Ovary (tissue), 9 donors: ENCODE results near the gene LMOD3. TPM values are rescaled to one million over a fixed set of nuclear protein-coding genes. Genes with fewer than 3 reads are reported as not detected.

ENCODE experiments used
- DNase-seq, 5 donors: peaks; one replicate each; pipeline ENCODE4 v3.0.0-alpha.2; 2019 to 2020
- H3K27ac ChIP-seq, 2 donors: fragments of 200-600 bp; one replicate each; pipeline versions ENCODE4 v1.5.1 to v1.8.0; 2019 to 2022
- H3K27me3 ChIP-seq: fragments of 200-600 bp; one replicate; pipeline ENCODE4 v1.8.0; 2022
- H3K36me3 ChIP-seq: fragments of 200-600 bp; sonication (generic); one replicate; pipeline ENCODE4 v1.5.1; 2019
- H3K4me1 ChIP-seq: one replicate; pipeline ENCODE4 v1.8.1; 2013; ENCODE audit warnings: mild to moderate bottlenecking, moderate library complexity; ENCODE audit not compliant: insufficient read depth
- H3K4me3 ChIP-seq: fragments of 200-600 bp; sonication (generic); one replicate; pipeline ENCODE4 v1.5.1; 2017
- H3K9me3 ChIP-seq, 2 donors: fragments of 200-600 bp in 1 of 2; sonication (generic) in 1 of 2; one replicate each; pipeline versions ENCODE4 v1.5.1 to v1.8.1; 2013 to 2019; ENCODE audit warnings: mild to moderate bottlenecking in 1 of 2, moderate library complexity in 1 of 2
- CTCF ChIP-seq, 3 donors: fragments of 450-650 bp in 2 of 3; fragments of 200-600 bp in 1 of 3; IDR thresholded peaks; one replicate each; pipeline versions ENCODE4 v1.5.1 to v1.8.0; 2016 to 2022; ENCODE audit warnings: antibody characterized with exemption in 3 of 3, mild to moderate bottlenecking in 1 of 3
- EP300 ChIP-seq: sonication (generic); formaldehyde crosslinking; IDR thresholded peaks from one replicate; pipeline ENCODE4 v1.6.1; 2017; ENCODE audit warnings: antibody characterized with exemption
- POLR2A ChIP-seq: fragments of 450-650 bp; IDR thresholded peaks from one replicate; pipeline ENCODE4 v1.6.1; 2017; ENCODE audit warnings: antibody characterized with exemption, mild to moderate bottlenecking, moderate library complexity
- WGBS, 3 donors: extraction: QIAGEN DNeasy Blood & Tissue Kit in 1 of 3; methylation state at CpG; one replicate each; pipeline versions ENCODE4 v1.1.5 to v1.1.7; 2013 to 2017; 5-methylcytosine and 5-hydroxymethylcytosine counted together
- intact Hi-C, 4 donors: fragments of 100-400 bp; cut with DNase I; formaldehyde crosslinking; loops; one replicate each; pipeline versions ENCODE4 v1.11.0 to v1.15.1; 2022 to 2023
- polyA plus RNA-seq, 2 donors: library from polyadenylated mRNA; stranded (reverse); fragments of 200-250 nt in 1 of 2; fragments of 350-450 nt in 1 of 2; fragmentation: Illumina TruSeq in 1 of 2; extraction: RNeasy Lipid Tissue Mini Kit (QIAGEN cat#74804) in 1 of 2; gene quantifications; one replicate each; pipeline ENCODE4 v1.2.3, GENCODE V29; 2013 to 2014
- total RNA-seq, 7 donors: library from RNA; depleted of rRNA in 2 of 7; stranded (reverse); fragments of >200 nt in 2 of 7; fragmentation: NEBNext Ultra II Directional in 3 of 7; extraction: Animal tissue kit (Norgen Biotek cat#: 25700) in 3 of 7; gene quantifications; one replicate each; pipeline versions ENCODE4 v1.1.0 to v1.2.4, GENCODE V29; 2016 to 2023
- donor health status: DM: no; HTN: no; CAD: no; lungs with moderate emphysema.
- donor health status: DM: no; HTN: no; CAD: no.
- donor health status: Bipolar disorder and iron deficiency.
- donor health status: DM: yes; HTN: yes; CAD: no.
- donor health status: DM: no; HTN: no; CAD: no.
- donor health status: DM: yes; HTN: yes; CAD: no.

LMOD3 gene
- total and polyA plus RNA-seq, 9 donors = 0.10 to 0.36 (median 0.13) TPM; not detected in 6

DNA sequence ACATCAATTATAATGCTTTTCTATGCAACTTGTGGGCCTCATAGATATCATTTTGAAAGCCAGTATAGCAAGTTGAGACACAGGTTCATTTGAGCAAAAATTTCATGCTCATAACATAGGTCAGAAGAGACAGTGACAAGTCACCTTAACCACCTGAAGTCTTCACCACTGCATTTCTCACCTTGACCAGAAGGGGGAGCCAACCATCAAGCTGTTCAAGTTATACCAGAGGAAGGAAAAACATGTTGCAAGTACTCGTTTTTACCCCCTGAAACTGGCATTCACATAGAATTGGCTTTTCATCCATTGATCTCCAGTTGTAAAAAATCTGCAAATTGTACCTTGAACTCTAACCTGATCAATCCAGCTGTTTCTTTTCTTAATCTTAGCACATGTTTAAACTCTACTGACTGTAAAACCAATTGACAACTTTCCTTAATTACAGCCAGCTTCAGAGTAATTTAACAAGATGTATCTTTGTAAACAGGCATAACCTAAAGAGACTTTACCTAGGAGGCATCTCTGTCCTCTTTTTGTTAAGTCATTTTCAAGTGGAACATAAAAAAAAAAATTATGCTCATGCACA lies 1.4 kb downstream of the LMOD3 start:
- Histone ChIP-seq H3K4me3 (no peak overlapping the region), H3K9me3 (no peaks in the 10 kb centered on the region), H3K27ac (no peak overlapping the region), H3K36me3 (no peaks in the 10 kb centered on the region), H3K27me3 (no peaks in the 10 kb centered on the region), H3K4me1 (no peaks in the 10 kb centered on the region)
- DNase-seq = peak in 4 of 5 donors; percentile 43 to 78 (median 56)
- WGBS, 3 donors = 0 to 5% (median 3%) methylated on average over 1 of the region's 1 CpG
- intact Hi-C loops = no loop called here
- peak; percentile 64 to 69 (median 68) for TF ChIP-seq CTCF (IDR thresholded peaks at IDR 0.05)
- no peak for TF ChIP-seq POLR2A
- no peak for TF ChIP-seq EP300

GRCh38 chr3:69119681-69120080 lies 2.7 kb downstream of the LMOD3 start:
- WGBS, 3 donors = 95 to 96% (median 95%) methylated on average over 5 of the region's 5 CpGs
- intact Hi-C loops = no loop called here
- no peaks in the 10 kb centered on the region for H3K36me3 ChIP-seq
- H3K27ac ChIP-seq = no peak overlapping the region
- TF ChIP-seq EP300 (no peak), POLR2A (no peak), CTCF (IDR thresholded peaks at IDR 0.05) (no peak)
- H3K27me3 ChIP-seq = no peaks in the 10 kb centered on the region
- H3K9me3 ChIP-seq = no peaks in the 10 kb centered on the region
- DNase-seq = no peak
- H3K4me3 ChIP-seq = no peak overlapping the region
- no peaks in the 10 kb centered on the region for H3K4me1 ChIP-seq

DNA sequence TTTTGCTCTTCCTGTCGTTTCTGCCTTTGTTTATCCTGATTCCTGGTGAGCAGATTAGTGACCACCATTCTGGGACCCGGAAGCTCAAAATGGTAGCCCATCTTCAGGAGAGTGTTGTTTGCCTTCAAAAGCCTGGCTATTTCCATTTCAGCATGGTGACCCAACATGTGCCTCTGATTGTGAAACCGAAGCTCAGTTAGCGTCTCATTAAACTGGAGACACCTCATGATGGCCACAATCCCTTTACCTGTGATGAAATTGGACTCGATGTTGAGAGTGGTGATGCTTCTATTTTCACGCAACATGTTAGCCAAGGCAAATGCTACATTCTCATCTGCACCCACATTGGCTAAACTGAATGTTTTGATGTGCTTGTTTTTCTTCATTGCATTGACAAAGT lies 3.3 kb downstream of the LMOD3 start:
- H3K36me3 ChIP-seq = no peaks in the 10 kb centered on the region
- 90 to 92% (median 92%) methylated on average over 6 of the region's 6 CpGs for WGBS, 3 donors
- DNase-seq = no peak
- no peak for TF ChIP-seq POLR2A
- TF ChIP-seq CTCF (IDR thresholded peaks at IDR 0.05) = no peak
- no peak for TF ChIP-seq EP300
- no peak overlapping the region for H3K27ac ChIP-seq
- intact Hi-C loops = no loop called here
- H3K4me3 ChIP-seq = no peak overlapping the region
- H3K4me1 ChIP-seq = no peaks in the 10 kb centered on the region
- no peaks in the 10 kb centered on the region for H3K9me3 ChIP-seq
- no peaks in the 10 kb centered on the region for H3K27me3 ChIP-seq

- Histone ChIP-seq H3K4me1 (no peaks in the 10 kb centered on the region), H3K4me3 (no peak overlapping the region), H3K27me3 (no peaks in the 10 kb centered on the region), H3K9me3 (no peaks in the 10 kb centered on the region), H3K36me3 (no peaks in the 10 kb centered on the region), H3K27ac (no peak overlapping the region)
- intact Hi-C loops = no loop called here
- DNase-seq = no peak
- 94 to 97% (median 94%) methylated on average over 12 of the region's 12 CpGs for WGBS, 3 donors
- TF ChIP-seq CTCF (IDR thresholded peaks at IDR 0.05) = no peak
Measured at GRCh38 chr3:69118555-69118954, 3.8 kb downstream of the LMOD3 start.
